RCC 7860 (cell line): Measurements from ENCODE around the gene PON2.
"Not testable (repeated sequence)": the region's sequence is repeated elsewhere in the genome, so short reads cannot be mapped to it uniquely, and the experiment has no call there.

ENCODE experiments used
- DNase-seq: peaks from one replicate; pipeline ENCODE4 v3.0.0-alpha.2; 2015; ENCODE audit warnings: low spot score
- FAIRE-seq: peaks from 2 replicates; lab custom pipeline; 2012; peaks lifted over from hg19 to GRCh38; lab: Jason Lieb, UNC

Gene PON2

GRCh38 chr7:95407751-95408150 is 27.1 kb downstream of the PON2 start:
- FAIRE-seq (no peak), DNase-seq (no peak)

- FAIRE-seq (no peak), DNase-seq (no peak)
Observed at GRCh38 chr7:95405800-95406199, 29.0 kb downstream of the PON2 start.

DNA sequence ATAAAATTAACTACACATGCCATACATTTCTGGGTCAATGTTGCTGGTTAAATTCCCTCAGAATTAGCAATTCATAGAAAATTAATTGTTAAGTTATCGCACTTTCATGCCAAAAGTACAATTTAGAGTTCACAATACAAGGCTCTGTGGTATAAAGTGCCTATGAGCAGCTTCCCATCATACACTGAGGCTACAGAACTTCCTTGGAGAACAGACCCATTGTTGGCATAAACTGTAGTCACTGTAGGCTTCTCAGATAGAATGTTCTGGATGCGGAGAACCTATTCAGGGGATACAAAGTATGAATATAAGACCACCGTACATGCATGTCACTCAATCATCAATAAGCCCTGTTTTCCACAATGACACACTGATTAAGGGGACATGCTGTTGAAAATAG is 29.6 kb downstream of the PON2 start:
- FAIRE-seq (no peak), DNase-seq (no peak)

DNA sequence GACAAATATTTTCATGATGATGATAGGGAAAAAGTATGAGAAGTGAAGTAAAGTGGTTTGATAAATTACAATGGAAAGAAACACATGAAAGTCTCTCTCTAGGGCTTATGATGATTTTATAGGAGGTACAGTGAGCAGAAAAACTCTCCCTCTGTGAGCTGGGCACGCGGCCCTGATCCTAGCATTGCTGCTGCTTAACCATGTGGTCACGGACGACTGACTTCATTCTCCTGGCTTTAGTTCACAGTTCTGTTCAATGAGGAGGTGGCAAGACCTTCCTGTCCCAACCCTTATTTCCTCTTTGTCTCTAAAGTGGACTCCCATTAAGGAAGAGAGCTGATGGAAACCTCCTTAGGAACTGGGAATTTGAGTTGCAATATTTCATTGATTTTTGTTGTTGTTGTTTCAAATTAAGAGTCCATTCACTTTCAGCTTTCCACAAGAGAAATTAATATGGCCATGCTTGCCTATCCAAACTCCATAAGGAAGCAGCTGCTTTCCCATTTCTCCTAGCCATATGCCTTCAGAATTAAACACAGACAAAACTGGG is 30.4 kb downstream of the PON2 start:
- peak; percentile 69 for DNase-seq
- FAIRE-seq, result peak; percentile 90

GRCh38 chr7:95398155-95398940 is 36.5 kb downstream of the PON2 start:
- DNase-seq, result no peak
- FAIRE-seq, result no peak

GRCh38 chr7:95397381-95397780 is 37.4 kb downstream of the PON2 start:
- FAIRE-seq, result no peak
- DNase-seq, result no peak

GRCh38 chr7:95396136-95397032 is 38.4 kb downstream of the PON2 start, which contains the start of gene PON3:
Gene PON3 (minus strand): TSS chr7:95396375. CDS start chr7:95396350, 25 bp downstream.
- DNase-seq (no peak), FAIRE-seq (no peak)

- FAIRE-seq (no peak), DNase-seq (no peak)
Observed at GRCh38 chr7:95395755-95396135, 39.1 kb downstream of the PON2 start.

DNA sequence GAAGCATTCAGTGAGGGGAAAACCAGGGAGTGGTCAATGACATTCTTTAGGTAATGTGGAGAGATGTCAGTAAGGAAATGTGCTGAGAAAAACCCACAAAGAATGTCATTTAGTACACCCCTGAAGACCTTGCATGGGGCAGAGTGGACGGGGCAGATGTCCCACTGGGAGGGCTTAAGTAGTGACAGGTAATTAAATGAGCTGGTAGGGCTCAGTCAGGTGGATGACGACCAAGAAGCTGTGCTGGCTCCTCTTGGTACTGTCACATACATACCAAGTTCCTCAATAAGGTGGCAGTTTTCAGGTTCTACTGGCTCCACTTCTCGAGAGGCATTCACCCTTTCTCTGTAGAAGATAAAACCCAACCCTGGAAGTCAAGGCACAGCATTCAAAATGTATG is 40.5 kb downstream of the PON2 start:
- DNase-seq (no peak), FAIRE-seq (no peak)

DNA sequence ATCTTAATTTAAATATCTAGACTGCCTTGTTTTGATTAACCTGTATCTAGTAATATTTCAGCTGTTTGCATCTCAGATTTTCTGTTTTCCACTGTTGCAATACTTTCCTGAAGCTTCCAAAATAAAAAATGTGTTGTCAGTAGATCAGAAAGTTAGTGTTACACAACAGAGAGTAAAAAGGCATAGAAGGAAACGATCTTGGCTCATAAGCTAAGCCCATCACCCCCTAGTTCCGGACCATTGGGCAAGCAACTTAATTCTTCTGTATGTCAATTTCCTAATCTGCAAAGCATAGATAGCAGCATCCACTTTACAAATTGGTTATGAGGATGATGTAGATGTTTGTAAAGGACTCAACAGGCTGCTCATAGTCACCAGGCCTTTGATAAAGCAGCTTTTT is 43.1 kb downstream of the PON2 start:
- FAIRE-seq, result no peak
- DNase-seq, result no peak

DNA sequence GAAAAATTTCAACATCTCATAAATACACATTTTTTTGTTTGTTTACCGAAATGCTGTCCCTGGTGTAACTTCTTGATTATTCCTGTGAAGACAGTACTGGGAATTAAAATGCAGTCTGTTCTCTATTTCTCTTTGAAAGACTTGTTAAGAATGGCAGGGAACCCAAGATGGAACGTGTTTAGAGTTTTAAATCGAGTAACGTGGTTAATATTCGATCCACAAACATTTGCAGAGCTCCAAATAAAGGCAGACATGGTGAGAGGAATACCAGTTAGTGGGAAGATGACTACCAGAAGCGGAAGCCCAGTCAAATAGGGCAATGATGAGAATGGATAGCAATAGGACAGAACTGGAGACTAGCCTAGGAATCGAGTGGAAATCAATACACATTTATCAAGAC is 45.3 kb downstream of the PON2 start:
- no peak for DNase-seq
- no peak for FAIRE-seq

GRCh38 chr7:95379457-95379856 is 55.4 kb downstream of the PON2 start:
- FAIRE-seq, DNase-seq: not testable (repeated sequence)

DNA sequence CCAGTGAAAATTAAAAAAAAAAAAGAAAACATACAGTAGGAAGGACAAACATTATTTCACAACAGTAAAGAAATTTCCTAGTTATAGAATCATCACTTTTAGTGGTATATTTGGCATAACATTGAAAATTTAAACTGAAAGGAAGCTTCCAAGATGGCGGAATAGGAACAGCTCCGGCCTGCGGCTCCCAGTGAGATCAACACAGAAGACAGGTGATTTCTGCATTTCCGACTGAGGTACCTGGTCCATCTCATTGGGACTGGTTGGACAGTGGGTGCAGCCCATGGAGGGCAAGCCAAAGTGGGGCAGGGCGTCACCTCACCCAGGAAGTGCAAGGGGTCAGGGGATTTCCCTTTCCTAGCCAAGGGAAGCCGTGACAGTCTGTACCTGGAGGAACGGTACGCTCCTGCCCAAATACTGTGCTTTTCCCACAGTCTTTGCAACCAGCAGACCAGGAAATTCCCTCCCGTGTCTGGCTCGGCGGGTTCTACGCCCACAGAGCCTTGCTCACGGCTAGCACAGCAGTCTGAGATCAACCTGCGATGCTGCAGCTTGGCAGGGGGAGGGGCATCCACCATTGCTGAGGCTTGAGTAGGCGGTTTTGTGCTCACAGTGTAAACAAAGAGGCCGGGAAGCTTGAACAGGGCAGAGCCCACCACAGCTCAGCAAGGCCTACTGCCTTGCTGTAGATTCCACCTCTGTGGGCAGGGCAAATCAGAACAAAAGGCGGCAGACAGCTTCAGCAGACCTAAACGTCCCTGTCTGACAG is 58.0 kb downstream of the PON2 start:
- FAIRE-seq, result no peak

GRCh38 chr7:95375591-95376257 is 59.1 kb downstream of the PON2 start:
- no peak for FAIRE-seq
- no peak for DNase-seq

More for the DNA sequence above, 58.0 kb downstream of the PON2 start:
- no peak for DNase-seq

GRCh38 chr7:95373323-95373722 is 61.5 kb downstream of the PON2 start:
- no peak for DNase-seq
- no peak for FAIRE-seq

DNA sequence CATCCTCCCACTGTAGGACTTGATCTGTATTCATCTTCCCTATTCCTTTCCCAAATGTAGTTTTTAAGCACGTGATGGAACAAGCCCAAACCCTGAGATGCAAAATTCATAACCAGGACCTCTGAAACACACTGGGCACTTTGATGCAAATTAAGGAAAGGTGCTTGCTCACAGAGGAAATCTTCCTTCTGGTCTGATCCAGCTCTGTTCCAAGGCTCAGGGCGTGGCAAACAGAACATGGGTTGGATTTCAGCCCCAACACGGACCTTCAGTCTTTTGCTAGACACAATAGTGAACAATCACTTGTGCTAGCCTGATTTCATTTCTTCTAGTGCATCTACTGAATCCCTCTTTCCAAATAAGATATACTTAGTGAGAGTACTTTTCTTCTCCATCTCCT is 66.6 kb downstream of the PON2 start:
- DNase-seq, result no peak
- FAIRE-seq, result no peak

DNA sequence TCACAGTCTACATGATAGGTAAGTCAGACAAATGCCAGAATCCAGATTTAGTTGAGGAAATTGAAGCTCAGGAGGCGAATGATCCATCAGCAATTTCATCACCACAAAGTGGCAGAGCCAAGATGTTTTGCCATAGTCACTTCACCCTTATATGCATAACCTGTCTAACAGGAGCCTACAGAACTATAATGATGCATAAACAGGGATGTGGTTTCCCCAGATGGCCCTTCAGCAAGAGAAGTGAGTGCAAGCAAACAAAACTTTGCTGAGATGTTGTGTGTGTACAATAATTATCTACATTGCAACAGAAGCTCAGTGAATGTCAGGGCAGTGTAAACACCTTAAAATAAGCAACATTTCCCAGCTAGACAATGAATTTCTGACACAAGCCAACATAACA is 67.2 kb downstream of the PON2 start:
- DNase-seq (no peak), FAIRE-seq (no peak)

- FAIRE-seq, result peak; percentile 5
- DNase-seq, result peak; percentile 64
Observed at GRCh38 chr7:95365151-95365550, 69.7 kb downstream of the PON2 start.

GRCh38 chr7:95357623-95358022 is 77.2 kb downstream of the PON2 start:
- no peak for DNase-seq

More at GRCh38 chr7:95357623-95358022, 77.2 kb downstream of the PON2 start:
- FAIRE-seq, result no peak
